GM18867 (cell line): ENCODE measurements around the gene TSGA10.
"Not testable (repeated sequence)": the region's sequence is repeated elsewhere in the genome, so short reads cannot be mapped to it uniquely, and the experiment has no call there.

Experiments
- ATAC-seq: cut with Tn5 transposase; IDR thresholded peaks from one replicate; pipeline ENCODE4 v1.9.1; 2021; ENCODE audit warnings: mild to moderate bottlenecking, moderate library complexity; ENCODE audit not compliant: unreplicated experiment

The TSGA10 gene

GRCh38 chr2:99154643-99155536 lies at the start of gene TSGA10, which contains the start of gene LIPT1:
TSS of gene TSGA10 (minus strand) at chr2:99154942. CDS start at chr2:99109439, 45,503 bp downstream.
TSS of gene LIPT1 (plus strand) at chr2:99154967. CDS start at chr2:99161958, 6,991 bp downstream.
- ATAC-seq = peak; percentile 99

- ATAC-seq = no peak
These were observed 47.4 kb upstream of the TSGA10 start for GRCh38 chr2:99201959-99202678.

- no peak for ATAC-seq
These were observed 45.5 kb upstream of the TSGA10 start for GRCh38 chr2:99200076-99200800.

GRCh38 chr2:99198103-99198841 lies 43.5 kb upstream of the TSGA10 start:
- no peak for ATAC-seq

- not testable (repeated sequence) for ATAC-seq
These were observed 37.6 kb upstream of the TSGA10 start for GRCh38 chr2:99192364-99192763.

GRCh38 chr2:99190548-99190947 lies 35.8 kb upstream of the TSGA10 start:
- ATAC-seq = no peak

GRCh38 chr2:99188357-99188756 lies 33.6 kb upstream of the TSGA10 start:
- no peak for ATAC-seq

- no peak for ATAC-seq
These were observed 32.3 kb upstream of the TSGA10 start for GRCh38 chr2:99187011-99187410.

GRCh38 chr2:99184811-99185210 lies 30.1 kb upstream of the TSGA10 start:
- ATAC-seq = no peak

- no peak for ATAC-seq
These were observed 28.3 kb upstream of the TSGA10 start for GRCh38 chr2:99183025-99183424.

GRCh38 chr2:99181624-99182000 lies 26.9 kb upstream of the TSGA10 start:
- ATAC-seq = no peak

GRCh38 chr2:99180755-99181623 lies 26.2 kb upstream of the TSGA10 start, which contains the start of the genes MITD1 and MRPL30:
TSS of gene MITD1 (minus strand) at chr2:99181058. CDS start at chr2:99180981, 77 bp downstream.
TSS of gene MRPL30 (plus strand) at chr2:99181184. CDS start at chr2:99186204, 5,020 bp downstream.
- ATAC-seq = peak; percentile 93

GRCh38 chr2:99171377-99172140 lies 16.8 kb upstream of the TSGA10 start:
- no peak for ATAC-seq

- ATAC-seq = no peak
These were observed 14.8 kb upstream of the TSGA10 start for GRCh38 chr2:99169534-99169933.

- no peak for ATAC-seq
These were observed 11.5 kb upstream of the TSGA10 start for GRCh38 chr2:99166218-99166617.

- ATAC-seq = no peak
These were observed 4.9 kb upstream of the TSGA10 start for GRCh38 chr2:99159594-99159993.

- ATAC-seq = no peak
These were observed 3.9 kb upstream of the TSGA10 start for GRCh38 chr2:99158599-99158998.

- ATAC-seq = no peak
These were observed 2.1 kb upstream of the TSGA10 start for GRCh38 chr2:99156891-99157290.
